GM19372 (cell line): Measurements from ENCODE around the gene SH3RF3.

ENCODE experiments used
- ATAC-seq: cut with Tn5 transposase; IDR thresholded peaks from one replicate; pipeline ENCODE4 v1.9.1; 2021; ENCODE audit warnings: mild to moderate bottlenecking, low read depth, moderate library complexity; ENCODE audit not compliant: unreplicated experiment

SH3RF3 gene

GRCh38 chr2:109455731-109456691 is 327.0 kb downstream of the SH3RF3 start:
- ATAC-seq, result no peak

- no peak for ATAC-seq
Measured at GRCh38 chr2:109456776-109457175, 327.8 kb downstream of the SH3RF3 start.

GRCh38 chr2:109457366-109457765 is 328.4 kb downstream of the SH3RF3 start:
- ATAC-seq, result no peak

GRCh38 chr2:109457794-109458193 is 328.8 kb downstream of the SH3RF3 start:
- no peak for ATAC-seq

GRCh38 chr2:109458512-109458911 is 329.5 kb downstream of the SH3RF3 start:
- ATAC-seq, result no peak

GRCh38 chr2:109459485-109459884 is 330.5 kb downstream of the SH3RF3 start:
- ATAC-seq, result no peak

- no peak for ATAC-seq
Measured at GRCh38 chr2:109460553-109461324, 331.7 kb downstream of the SH3RF3 start.

- no peak for ATAC-seq
Measured at GRCh38 chr2:109463236-109463635, 334.2 kb downstream of the SH3RF3 start.

GRCh38 chr2:109463891-109464290 is 334.9 kb downstream of the SH3RF3 start:
- no peak for ATAC-seq

- ATAC-seq, result no peak
Measured at GRCh38 chr2:109466674-109467575, 337.9 kb downstream of the SH3RF3 start.

GRCh38 chr2:109467701-109468100 is 338.7 kb downstream of the SH3RF3 start:
- no peak for ATAC-seq

GRCh38 chr2:109468893-109469292 is 339.9 kb downstream of the SH3RF3 start:
- ATAC-seq, result no peak

- ATAC-seq, result no peak
Measured at GRCh38 chr2:109471658-109472057, 342.7 kb downstream of the SH3RF3 start.

GRCh38 chr2:109472331-109472959 is 343.4 kb downstream of the SH3RF3 start:
- no peak for ATAC-seq

GRCh38 chr2:109472974-109473373 is 344.0 kb downstream of the SH3RF3 start:
- ATAC-seq, result no peak

- ATAC-seq, result no peak
Measured at GRCh38 chr2:109473616-109474318, 344.8 kb downstream of the SH3RF3 start.

GRCh38 chr2:109474319-109474825 is 345.4 kb downstream of the SH3RF3 start:
- no peak for ATAC-seq

GRCh38 chr2:109475531-109476210 is 346.7 kb downstream of the SH3RF3 start:
- no peak for ATAC-seq
